CD4-positive, alpha-beta T cell (primary cell): ENCODE data around the gene SPOCK1. TPM values are rescaled to one million over a fixed set of nuclear protein-coding genes. Genes with fewer than 3 reads are reported as not detected.

ENCODE experiments used
- ATAC-seq: fragments of 200-7000 bp; cut with Tn5 transposase; one replicate; pipeline ENCODE4 v1.10.0; 2022; ENCODE audit warnings: mild to moderate bottlenecking; ENCODE audit not compliant: poor library complexity
- CTCF ChIA-PET: fragments of 350-600 bp; sonication (Branson Sonifier 250); formaldehyde crosslinking; loops from one replicate; lab custom pipeline; 2021; ENCODE audit warnings: antibody characterized with exemption, inconsistent platforms; lab: Charles Lee
- POLR2A ChIA-PET: fragments of 350-600 bp; sonication (Branson Sonifier 250); formaldehyde crosslinking; loops from one replicate; lab custom pipeline; 2021; ENCODE audit warnings: antibody characterized with exemption, inconsistent platforms; lab: Charles Lee
- DNase-seq, 14 experiments: peaks; one replicate each; pipeline ENCODE4 v3.0.0-alpha.2; 2013 to 2020; ENCODE audit warnings: mixed read lengths in 2 of 14
- H3K27ac ChIP-seq, 2 donors: one replicate each; pipeline versions ENCODE4 v1.5.1 to v1.7.0; 2013; ENCODE audit warnings: low read length in 2 of 2, low read depth in 1 of 2, mild to moderate bottlenecking in 1 of 2
- H3K27me3 ChIP-seq, 2 experiments: 1 replicate in 1 of 2; 2 replicates in 1 of 2; pipeline versions ENCODE4 v1.6.1 to v1.7.0; 2013; ENCODE audit warnings: low read length in 2 of 2, control low read depth in 1 of 2, mild to moderate bottlenecking in 1 of 2, moderate library complexity in 1 of 2; ENCODE audit not compliant: insufficient read depth in 2 of 2, control insufficient read depth in 1 of 2
- H3K36me3 ChIP-seq: one replicate; pipeline ENCODE4 v1.6.1; 2013; ENCODE audit warnings: low read length, control low read depth; ENCODE audit not compliant: insufficient read depth
- H3K4me1 ChIP-seq: one replicate; pipeline ENCODE4 v1.6.1; 2013; ENCODE audit warnings: low read length, control low read depth; ENCODE audit not compliant: insufficient read depth
- H3K4me3 ChIP-seq: one replicate; pipeline ENCODE4 v1.5.1; 2013; ENCODE audit warnings: mild to moderate bottlenecking, low read length, moderate library complexity
- H3K9me3 ChIP-seq, 2 experiments: 1 replicate in 1 of 2; 2 replicates in 1 of 2; pipeline versions ENCODE4 v1.6.1 to v1.7.0; 2013; ENCODE audit warnings: low read length in 2 of 2, mild to moderate bottlenecking in 2 of 2, control low read depth in 1 of 2, moderate library complexity in 1 of 2; ENCODE audit not compliant: control insufficient read depth in 1 of 2, insufficient read depth in 1 of 2
- H3K27ac Mint-ChIP-seq: one replicate; pipeline ENCODE4 v1.8.0; 2020; ENCODE audit warnings: mixed read lengths
- H3K27me3 Mint-ChIP-seq: one replicate; pipeline ENCODE4 v1.8.0; 2021; ENCODE audit warnings: mixed read lengths
- H3K36me3 Mint-ChIP-seq: one replicate; pipeline ENCODE4 v1.8.0; 2021; ENCODE audit warnings: low read depth, mixed read lengths
- H3K4me1 Mint-ChIP-seq: one replicate; pipeline ENCODE4 v1.8.0; 2021; ENCODE audit warnings: low read depth, mixed read lengths
- H3K4me3 Mint-ChIP-seq: one replicate; pipeline ENCODE4 v1.8.0; 2020; ENCODE audit warnings: mild to moderate bottlenecking, mixed read lengths
- H3K9me3 Mint-ChIP-seq: one replicate; pipeline ENCODE4 v1.8.0; 2020; ENCODE audit warnings: mixed read lengths
- CTCF ChIP-seq: fragments of 200-600 bp; IDR thresholded peaks from one replicate; pipeline ENCODE4 v1.8.0; 2022; ENCODE audit warnings: antibody characterized with exemption, mild to moderate bottlenecking
- intact Hi-C, 2 experiments: fragments of 100-400 bp; cut with DNase I in 1 of 2; cut with micrococcal nuclease in 1 of 2; formaldehyde crosslinking; loops; one replicate each; pipeline versions ENCODE4 v1.15.1 to v1.9.0; 2023 to 2025; cut with DNase I, micrococcal nuclease
- total RNA-seq, 174 experiments: library from RNA in 2 of 174; stranded (reverse) in 2 of 174; gene quantifications; one replicate each; pipeline ENCODE4 v1.2.3 and lab custom pipeline; 2021 to 2026

Gene SPOCK1
- total RNA-seq, 2 experiments from 2014 or later = not detected

- Mint-ChIP-seq H3K9me3 (no peaks in the 10 kb centered on the region), H3K4me3 (no peak overlapping the region), H3K27ac (no peak overlapping the region), H3K4me1 (no peaks in the 10 kb centered on the region), H3K36me3 (no peaks in the 10 kb centered on the region), H3K27me3 (no peaks in the 10 kb centered on the region)
- TF ChIP-seq CTCF = no peak
- no peak for DNase-seq
- ChIA-PET CTCF (no interaction called here), POLR2A (no interaction called here)
- intact Hi-C loops = no loop called here
- H3K9me3 ChIP-seq = no peaks in the 10 kb centered on the region
- no peak overlapping the region for H3K4me3 ChIP-seq
- no peaks in the 10 kb centered on the region for H3K27me3 ChIP-seq
- H3K27ac ChIP-seq = no peak overlapping the region
- H3K36me3 ChIP-seq = no peaks in the 10 kb centered on the region
- ATAC-seq = no peak
- H3K4me1 ChIP-seq = no peaks in the 10 kb centered on the region
These were observed 475.1 kb downstream of the SPOCK1 start for GRCh38 chr5:137024044-137024443.

GRCh38 chr5:137023371-137023770 is 475.8 kb downstream of the SPOCK1 start:
- POLR2A ChIA-PET = no interaction called here
- no peaks in the 10 kb centered on the region for H3K4me1 Mint-ChIP-seq
- H3K9me3 Mint-ChIP-seq = no peaks in the 10 kb centered on the region

GRCh38 chr5:137022725-137023124 is 476.4 kb downstream of the SPOCK1 start:
- ATAC-seq (no peak), DNase-seq (no peak)
- Mint-ChIP-seq H3K36me3 (no peaks in the 10 kb centered on the region), H3K9me3 (no peaks in the 10 kb centered on the region), H3K27ac (no peak overlapping the region), H3K4me1 (no peaks in the 10 kb centered on the region), H3K27me3 (no peaks in the 10 kb centered on the region), H3K4me3 (no peak overlapping the region)
- Histone ChIP-seq H3K36me3 (no peaks in the 10 kb centered on the region), H3K9me3 (no peaks in the 10 kb centered on the region), H3K4me1 (no peaks in the 10 kb centered on the region), H3K4me3 (no peak overlapping the region), H3K27me3 (no peaks in the 10 kb centered on the region), H3K27ac (no peak overlapping the region)
- intact Hi-C loops = no loop called here
- TF ChIP-seq CTCF = no peak
- ChIA-PET POLR2A (no interaction called here), CTCF (no interaction called here)

More at GRCh38 chr5:137023371-137023770, 475.8 kb downstream of the SPOCK1 start:
- H3K36me3 ChIP-seq = no peaks in the 10 kb centered on the region
- CTCF ChIA-PET = no interaction called here
- no peak overlapping the region for H3K4me3 ChIP-seq
- H3K27ac ChIP-seq = no peak overlapping the region
- H3K9me3 ChIP-seq = no peaks in the 10 kb centered on the region
- Mint-ChIP-seq H3K27me3 (no peaks in the 10 kb centered on the region), H3K36me3 (no peaks in the 10 kb centered on the region), H3K4me3 (no peak overlapping the region), H3K27ac (no peak overlapping the region)
- DNase-seq (no peak), ATAC-seq (no peak)
- no peaks in the 10 kb centered on the region for H3K27me3 ChIP-seq
- H3K4me1 ChIP-seq = no peaks in the 10 kb centered on the region
- intact Hi-C loops = no loop called here
- TF ChIP-seq CTCF = no peak
